ENCODE data around the gene TTC33.

The TTC33 gene

DNA sequence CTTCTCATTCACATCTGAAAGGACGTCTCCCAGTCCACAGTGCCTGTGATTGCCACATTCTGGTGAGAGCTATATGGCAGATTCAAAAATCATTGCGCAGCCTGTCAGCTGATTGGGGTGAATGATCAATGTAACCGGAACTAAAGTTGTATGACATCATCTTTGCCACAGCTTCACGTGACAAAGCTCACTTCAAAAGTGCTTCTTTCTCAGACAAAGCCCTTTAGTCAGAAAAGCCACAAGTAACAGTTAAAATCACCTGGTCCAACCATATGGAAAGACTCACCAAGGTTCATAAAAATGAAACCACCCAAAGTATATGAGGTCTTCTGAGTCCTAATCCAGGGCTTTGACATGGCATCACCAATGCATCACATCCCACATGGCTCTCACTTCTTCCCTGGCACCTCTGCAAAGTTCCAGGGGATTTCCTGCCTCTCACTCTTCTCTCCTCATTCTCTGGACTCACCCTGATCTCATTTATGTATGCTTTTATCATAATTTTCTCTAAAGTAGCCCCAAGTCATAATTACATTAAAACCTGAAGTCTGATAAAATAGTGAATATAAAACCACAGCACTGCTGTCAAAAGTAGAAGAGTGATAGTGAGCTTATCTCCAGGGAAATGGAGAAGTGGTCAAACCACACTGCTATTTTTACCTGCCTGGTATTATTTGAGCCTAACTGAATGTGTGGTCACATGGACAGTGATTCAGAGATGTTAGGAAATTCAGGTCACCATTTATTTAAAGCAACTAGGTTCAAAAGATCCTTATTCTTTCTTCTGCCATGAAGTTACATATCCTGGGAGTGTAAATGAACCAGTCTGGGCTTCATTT is 269.1 kb downstream of the TTC33 start:
- TF ChIP-seq ZBTB7A (IDR thresholded peaks at IDR 0.05; ENCODE audit: low read depth), result no peak
- TF ChIP-seq, protein P1, sequence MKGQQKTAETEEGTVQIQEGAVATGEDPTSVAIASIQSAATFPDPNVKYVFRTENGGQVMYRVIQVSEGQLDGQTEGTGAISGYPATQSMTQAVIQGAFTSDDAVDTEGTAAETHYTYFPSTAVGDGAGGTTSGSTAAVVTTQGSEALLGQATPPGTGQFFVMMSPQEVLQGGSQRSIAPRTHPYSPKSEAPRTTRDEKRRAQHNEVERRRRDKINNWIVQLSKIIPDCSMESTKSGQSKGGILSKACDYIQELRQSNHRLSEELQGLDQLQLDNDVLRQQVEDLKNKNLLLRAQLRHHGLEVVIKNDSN (IDR thresholded peaks at IDR 0.05), result no peak
- no peak for TF ChIP-seq FOXM1 (IDR thresholded peaks at IDR 0.05; ENCODE audit: borderline replicate concordance, low read depth)
- no peak for TF ChIP-seq TCF12 (IDR thresholded peaks at IDR 0.05; ENCODE audit: low read depth)
- TF ChIP-seq, protein P2, sequence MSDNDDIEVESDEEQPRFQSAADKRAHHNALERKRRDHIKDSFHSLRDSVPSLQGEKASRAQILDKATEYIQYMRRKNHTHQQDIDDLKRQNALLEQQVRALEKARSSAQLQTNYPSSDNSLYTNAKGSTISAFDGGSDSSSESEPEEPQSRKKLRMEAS (IDR thresholded peaks at IDR 0.05), result no peak
- TF ChIP-seq NFIC (IDR thresholded peaks at IDR 0.05), result no peak
- no peak for TF ChIP-seq EGR1 (IDR thresholded peaks at IDR 0.05)
- no peak for TF ChIP-seq RAD21 (IDR thresholded peaks at IDR 0.05; ENCODE audit: low read depth)
- no peak for TF ChIP-seq TAF1 (IDR thresholded peaks at IDR 0.05; ENCODE audit: low read depth)
- no peak for TF ChIP-seq CREB1 (IDR thresholded peaks at IDR 0.05; ENCODE audit: low read depth)
- TF ChIP-seq EP300 (IDR thresholded peaks at IDR 0.05; ENCODE audit: borderline replicate concordance), result no peak
- no peak for TF ChIP-seq YY1 (IDR thresholded peaks at IDR 0.05; ENCODE audit: low read depth)
- no peak for TF ChIP-seq TEAD4 (IDR thresholded peaks at IDR 0.05)
- TF ChIP-seq CEBPB (IDR thresholded peaks at IDR 0.05), result no peak
- TF ChIP-seq, protein P3, sequence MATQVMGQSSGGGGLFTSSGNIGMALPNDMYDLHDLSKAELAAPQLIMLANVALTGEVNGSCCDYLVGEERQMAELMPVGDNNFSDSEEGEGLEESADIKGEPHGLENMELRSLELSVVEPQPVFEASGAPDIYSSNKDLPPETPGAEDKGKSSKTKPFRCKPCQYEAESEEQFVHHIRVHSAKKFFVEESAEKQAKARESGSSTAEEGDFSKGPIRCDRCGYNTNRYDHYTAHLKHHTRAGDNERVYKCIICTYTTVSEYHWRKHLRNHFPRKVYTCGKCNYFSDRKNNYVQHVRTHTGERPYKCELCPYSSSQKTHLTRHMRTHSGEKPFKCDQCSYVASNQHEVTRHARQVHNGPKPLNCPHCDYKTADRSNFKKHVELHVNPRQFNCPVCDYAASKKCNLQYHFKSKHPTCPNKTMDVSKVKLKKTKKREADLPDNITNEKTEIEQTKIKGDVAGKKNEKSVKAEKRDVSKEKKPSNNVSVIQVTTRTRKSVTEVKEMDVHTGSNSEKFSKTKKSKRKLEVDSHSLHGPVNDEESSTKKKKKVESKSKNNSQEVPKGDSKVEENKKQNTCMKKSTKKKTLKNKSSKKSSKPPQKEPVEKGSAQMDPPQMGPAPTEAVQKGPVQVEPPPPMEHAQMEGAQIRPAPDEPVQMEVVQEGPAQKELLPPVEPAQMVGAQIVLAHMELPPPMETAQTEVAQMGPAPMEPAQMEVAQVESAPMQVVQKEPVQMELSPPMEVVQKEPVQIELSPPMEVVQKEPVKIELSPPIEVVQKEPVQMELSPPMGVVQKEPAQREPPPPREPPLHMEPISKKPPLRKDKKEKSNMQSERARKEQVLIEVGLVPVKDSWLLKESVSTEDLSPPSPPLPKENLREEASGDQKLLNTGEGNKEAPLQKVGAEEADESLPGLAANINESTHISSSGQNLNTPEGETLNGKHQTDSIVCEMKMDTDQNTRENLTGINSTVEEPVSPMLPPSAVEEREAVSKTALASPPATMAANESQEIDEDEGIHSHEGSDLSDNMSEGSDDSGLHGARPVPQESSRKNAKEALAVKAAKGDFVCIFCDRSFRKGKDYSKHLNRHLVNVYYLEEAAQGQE (IDR thresholded peaks at IDR 0.05; ENCODE audit: low read depth), result no peak

- TF ChIP-seq CREB1 (IDR thresholded peaks at IDR 0.05; ENCODE audit: low read depth), result no peak
- TF ChIP-seq, protein P1 (IDR thresholded peaks at IDR 0.05), result no peak
- TF ChIP-seq EGR1 (IDR thresholded peaks at IDR 0.05), result no peak
- TF ChIP-seq YY1 (IDR thresholded peaks at IDR 0.05; ENCODE audit: low read depth), result no peak
- TF ChIP-seq, protein P3 (IDR thresholded peaks at IDR 0.05; ENCODE audit: low read depth), result no peak
- TF ChIP-seq CEBPB (IDR thresholded peaks at IDR 0.05), result no peak
- no peak for TF ChIP-seq TCF12 (IDR thresholded peaks at IDR 0.05; ENCODE audit: low read depth)
- TF ChIP-seq RAD21 (IDR thresholded peaks at IDR 0.05; ENCODE audit: low read depth), result no peak
- TF ChIP-seq FOXM1 (IDR thresholded peaks at IDR 0.05; ENCODE audit: borderline replicate concordance, low read depth), result no peak
- TF ChIP-seq, protein P2 (IDR thresholded peaks at IDR 0.05), result no peak
- no peak for TF ChIP-seq ZBTB7A (IDR thresholded peaks at IDR 0.05; ENCODE audit: low read depth)
- no peak for TF ChIP-seq TEAD4 (IDR thresholded peaks at IDR 0.05)
- no peak for TF ChIP-seq EP300 (IDR thresholded peaks at IDR 0.05; ENCODE audit: borderline replicate concordance)
- TF ChIP-seq TAF1 (IDR thresholded peaks at IDR 0.05; ENCODE audit: low read depth), result no peak
- no peak for TF ChIP-seq NFIC (IDR thresholded peaks at IDR 0.05)
Measured at GRCh38 chr5:40485021-40485998, 270.5 kb downstream of the TTC33 start.

GRCh38 chr5:40484495-40484894 is 271.3 kb downstream of the TTC33 start:
- TF ChIP-seq ZBTB7A (IDR thresholded peaks at IDR 0.05; ENCODE audit: low read depth) (no peak), YY1 (IDR thresholded peaks at IDR 0.05; ENCODE audit: low read depth) (no peak)

- no peak for TF ChIP-seq TCF12 (IDR thresholded peaks at IDR 0.05; ENCODE audit: low read depth)
- TF ChIP-seq TAF1 (IDR thresholded peaks at IDR 0.05; ENCODE audit: low read depth), result no peak
- TF ChIP-seq NFIC (IDR thresholded peaks at IDR 0.05), result no peak
- TF ChIP-seq, protein P1 (IDR thresholded peaks at IDR 0.05), result no peak
- TF ChIP-seq FOXM1 (IDR thresholded peaks at IDR 0.05; ENCODE audit: borderline replicate concordance, low read depth), result no peak
- no peak for TF ChIP-seq YY1 (IDR thresholded peaks at IDR 0.05; ENCODE audit: low read depth)
- TF ChIP-seq CEBPB (IDR thresholded peaks at IDR 0.05), result no peak
- no peak for TF ChIP-seq RAD21 (IDR thresholded peaks at IDR 0.05; ENCODE audit: low read depth)
Measured at GRCh38 chr5:40483316-40483715, 272.4 kb downstream of the TTC33 start.
